Measurements from ENCODE around the gene NFIL3.

The NFIL3 gene

GRCh38 chr9:91417602-91418214 is 5.9 kb downstream of the NFIL3 start:
- no peak overlapping the region for H2AFZ ChIP-seq (ENCODE audit: low read depth, low read length, severe bottlenecking)
- no peaks in the 10 kb centered on the region for H3K36me3 ChIP-seq (ENCODE audit: low read length)
- H3K27ac ChIP-seq (ENCODE audit: low read depth, low read length): no peak overlapping the region
- no peak overlapping the region for H3K9ac ChIP-seq (ENCODE audit: low read length)
- peaks cover 50% of the 10 kb centered on the region for H4K20me1 ChIP-seq (ENCODE audit: low read depth, low read length)
- TF ChIP-seq EZH2phosphoT487 (conservative IDR thresholded peaks at IDR 0.05; ENCODE audit: low read length) (no peak), CTCF (IDR thresholded peaks at IDR 0.05; ENCODE audit: insufficient read depth, low read length, poor library complexity, severe bottlenecking) (no peak)
- no peak overlapping the region for H3K4me2 ChIP-seq (ENCODE audit: low read depth, low read length, poor library complexity, severe bottlenecking)
- H3K27me3 ChIP-seq (ENCODE audit: low read length): no peaks in the 10 kb centered on the region
- no peaks in the 10 kb centered on the region for H3K9me2 ChIP-seq (replicated peaks; ENCODE audit: insufficient read depth, low read length)
- peaks cover 11% of the 10 kb centered on the region; the same call in 1 of the 2 replicates for H3K79me2 ChIP-seq (ENCODE audit: insufficient read depth, low read length)
- H3F3A ChIP-seq (ENCODE audit: insufficient read depth): no peaks in the 10 kb centered on the region
- H3K9me3 ChIP-seq (ENCODE audit: insufficient read depth, low read length): no peaks in the 10 kb centered on the region
- no peak overlapping the region for H3K4me3 ChIP-seq (ENCODE audit: insufficient read depth, low read length, poor library complexity, severe bottlenecking)

GRCh38 chr9:91416096-91416712 is 7.4 kb downstream of the NFIL3 start:
- Histone ChIP-seq H3K36me3 (ENCODE audit: low read length) (no peaks in the 10 kb centered on the region), H2AFZ (ENCODE audit: low read depth, low read length, severe bottlenecking) (no peak overlapping the region), H3K4me2 (ENCODE audit: low read depth, low read length, poor library complexity, severe bottlenecking) (no peak overlapping the region), H3K9me2 (replicated peaks; ENCODE audit: insufficient read depth, low read length) (no peaks in the 10 kb centered on the region), H3K9ac (ENCODE audit: low read length) (no peak overlapping the region), H3K79me2 (ENCODE audit: insufficient read depth, low read length) (0 out of 2 replicates have a peak, but pooled peaks cover 4% of the 10 kb centered on the region), H3K4me3 (ENCODE audit: insufficient read depth, low read length, poor library complexity, severe bottlenecking) (no peak overlapping the region), H3K27ac (ENCODE audit: low read depth, low read length) (no peak overlapping the region), H4K20me1 (ENCODE audit: low read depth, low read length) (peaks cover 40% of the 10 kb centered on the region), H3F3A (ENCODE audit: insufficient read depth) (no peaks in the 10 kb centered on the region), H3K9me3 (ENCODE audit: insufficient read depth, low read length) (no peaks in the 10 kb centered on the region), H3K27me3 (ENCODE audit: low read length) (no peaks in the 10 kb centered on the region)
- TF ChIP-seq CTCF (IDR thresholded peaks at IDR 0.05; ENCODE audit: insufficient read depth, low read length, poor library complexity, severe bottlenecking) (no peak), EZH2phosphoT487 (conservative IDR thresholded peaks at IDR 0.05; ENCODE audit: low read length) (no peak)

- H4K20me1 ChIP-seq (ENCODE audit: low read depth, low read length): peaks cover 40% of the 10 kb centered on the region
- no peak overlapping the region for H3K27ac ChIP-seq (ENCODE audit: low read depth, low read length)
- no peak overlapping the region for H3K4me3 ChIP-seq (ENCODE audit: insufficient read depth, low read length, poor library complexity, severe bottlenecking)
- H3K9me3 ChIP-seq (ENCODE audit: insufficient read depth, low read length): no peaks in the 10 kb centered on the region
- no peak overlapping the region for H3K9ac ChIP-seq (ENCODE audit: low read length)
- no peaks in the 10 kb centered on the region for H3K9me2 ChIP-seq (replicated peaks; ENCODE audit: insufficient read depth, low read length)
- H3K4me2 ChIP-seq (ENCODE audit: low read depth, low read length, poor library complexity, severe bottlenecking): no peak overlapping the region
- no peak for TF ChIP-seq EZH2phosphoT487 (conservative IDR thresholded peaks at IDR 0.05; ENCODE audit: low read length)
- TF ChIP-seq CTCF (IDR thresholded peaks at IDR 0.05; ENCODE audit: insufficient read depth, low read length, poor library complexity, severe bottlenecking): no peak
- H3K79me2 ChIP-seq (ENCODE audit: insufficient read depth, low read length): 0 out of 2 replicates have a peak, but pooled peaks cover 4% of the 10 kb centered on the region
- H3K36me3 ChIP-seq (ENCODE audit: low read length): no peaks in the 10 kb centered on the region
- no peaks in the 10 kb centered on the region for H3K27me3 ChIP-seq (ENCODE audit: low read length)
- no peak overlapping the region for H2AFZ ChIP-seq (ENCODE audit: low read depth, low read length, severe bottlenecking)
- H3F3A ChIP-seq (ENCODE audit: insufficient read depth): no peaks in the 10 kb centered on the region
Measured at GRCh38 chr9:91415290-91415689, 8.3 kb downstream of the NFIL3 start.
